SU-DHL-6 (cell line): ENCODE data around the gene SLC4A5.

ENCODE experiments used
- EZH2phosphoT487 ChIP-seq: fragments of 200-600 bp; sonication (generic), shearing (Covaris generic); conservative IDR thresholded peaks from 2 replicates; pipeline ENCODE4 v1.6.1; 2018; ENCODE audit warnings: mild to moderate bottlenecking, antibody characterized with exemption, low read length, moderate library complexity, mixed read lengths
- TF ChIP-seq, protein P1 (sequence below): fragments of 200-600 bp; sonication (generic); IDR thresholded peaks from one replicate; pipeline ENCODE4 v1.5.1; 2017; ENCODE audit warnings: antibody characterized with exemption, mild to moderate bottlenecking, low read length, moderate library complexity; ENCODE audit not compliant: insufficient read depth, poor library complexity, severe bottlenecking

GRCh38 chr2:74201196-74201595 lies 142.0 kb downstream of the SLC4A5 start:
- TF ChIP-seq, protein P1, sequence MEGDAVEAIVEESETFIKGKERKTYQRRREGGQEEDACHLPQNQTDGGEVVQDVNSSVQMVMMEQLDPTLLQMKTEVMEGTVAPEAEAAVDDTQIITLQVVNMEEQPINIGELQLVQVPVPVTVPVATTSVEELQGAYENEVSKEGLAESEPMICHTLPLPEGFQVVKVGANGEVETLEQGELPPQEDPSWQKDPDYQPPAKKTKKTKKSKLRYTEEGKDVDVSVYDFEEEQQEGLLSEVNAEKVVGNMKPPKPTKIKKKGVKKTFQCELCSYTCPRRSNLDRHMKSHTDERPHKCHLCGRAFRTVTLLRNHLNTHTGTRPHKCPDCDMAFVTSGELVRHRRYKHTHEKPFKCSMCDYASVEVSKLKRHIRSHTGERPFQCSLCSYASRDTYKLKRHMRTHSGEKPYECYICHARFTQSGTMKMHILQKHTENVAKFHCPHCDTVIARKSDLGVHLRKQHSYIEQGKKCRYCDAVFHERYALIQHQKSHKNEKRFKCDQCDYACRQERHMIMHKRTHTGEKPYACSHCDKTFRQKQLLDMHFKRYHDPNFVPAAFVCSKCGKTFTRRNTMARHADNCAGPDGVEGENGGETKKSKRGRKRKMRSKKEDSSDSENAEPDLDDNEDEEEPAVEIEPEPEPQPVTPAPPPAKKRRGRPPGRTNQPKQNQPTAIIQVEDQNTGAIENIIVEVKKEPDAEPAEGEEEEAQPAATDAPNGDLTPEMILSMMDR, result no peak
- no peak for TF ChIP-seq EZH2phosphoT487
